Mesenchymal stem cell (in vitro differentiated cells and primary cell): ENCODE results near the gene ZFAND2A.
"Not testable (repeated sequence)": the region's sequence is repeated elsewhere in the genome, so short reads cannot be mapped to it uniquely, and the experiment has no call there.

Experiments used
- DNase-seq: peaks from one replicate; pipeline ENCODE4 v3.0.0-alpha.2; 2013
- H2AFZ ChIP-seq: one replicate; pipeline ENCODE4 v1.6.1; 2013; ENCODE audit warnings: low read depth, mild to moderate bottlenecking, control low read depth, inconsistent platforms, low read length, moderate library complexity
- H2AK5ac ChIP-seq: 2 replicates; pipeline ENCODE4 v1.6.1; 2013; ENCODE audit warnings: low read length, moderate library complexity, mild to moderate bottlenecking, inconsistent platforms; ENCODE audit not compliant: severe bottlenecking
- H2BK120ac ChIP-seq: one replicate; pipeline ENCODE4 v1.6.1; 2013; ENCODE audit warnings: low read depth, mild to moderate bottlenecking, inconsistent platforms, low read length, moderate library complexity
- H2BK12ac ChIP-seq, 2 experiments: one replicate each; pipeline ENCODE4 v1.6.1; 2013; ENCODE audit warnings: inconsistent platforms in 2 of 2, low read length in 2 of 2, mild to moderate bottlenecking in 2 of 2, moderate library complexity in 2 of 2, control low read depth in 1 of 2
- H2BK15ac ChIP-seq: one replicate; pipeline ENCODE4 v1.6.1; 2013; ENCODE audit warnings: mild to moderate bottlenecking, low read depth, inconsistent platforms; ENCODE audit not compliant: poor library complexity, severe bottlenecking
- H2BK5ac ChIP-seq: 2 replicates; pipeline ENCODE4 v1.6.1; 2013; ENCODE audit warnings: low read depth, mild to moderate bottlenecking, low read length, control low read depth, inconsistent platforms; ENCODE audit not compliant: poor library complexity, severe bottlenecking
- H3K14ac ChIP-seq, 2 experiments: one replicate each; pipeline ENCODE4 v1.6.1; 2013; ENCODE audit warnings: inconsistent platforms in 2 of 2, low read length in 2 of 2, control low read depth in 1 of 2, mild to moderate bottlenecking in 1 of 2, moderate library complexity in 1 of 2
- H3K18ac ChIP-seq, 2 experiments: one replicate each; pipeline ENCODE4 v1.6.1; 2013; ENCODE audit warnings: inconsistent platforms in 2 of 2, low read length in 2 of 2, control low read depth in 1 of 2, low read depth in 1 of 2, mild to moderate bottlenecking in 1 of 2
- H3K23ac ChIP-seq, 2 experiments: one replicate each; pipeline ENCODE4 v1.6.1; 2013; ENCODE audit warnings: inconsistent platforms in 2 of 2, low read length in 2 of 2, mild to moderate bottlenecking in 2 of 2, moderate library complexity in 2 of 2, control low read depth in 1 of 2
- H3K27ac ChIP-seq: 2 replicates; pipeline ENCODE4 v1.5.1; 2013; ENCODE audit warnings: mild to moderate bottlenecking, moderate library complexity, low read length, control low read depth, inconsistent platforms; ENCODE audit not compliant: poor library complexity, severe bottlenecking
- H3K27me3 ChIP-seq, 2 experiments: 2 replicates each; pipeline versions ENCODE4 v1.6.1 to v1.7.0; 2013; ENCODE audit warnings: low read length in 2 of 2, mild to moderate bottlenecking in 2 of 2, moderate library complexity in 2 of 2, control low read depth in 1 of 2, inconsistent platforms in 1 of 2; ENCODE audit not compliant: control insufficient read depth in 1 of 2, insufficient read depth in 1 of 2
- H3K36me3 ChIP-seq, 2 experiments: 2 replicates each; pipeline versions ENCODE4 v1.6.1 to v1.7.0; 2013; ENCODE audit warnings: low read length in 2 of 2, control low read depth in 1 of 2, inconsistent platforms in 1 of 2, low read depth in 1 of 2, mild to moderate bottlenecking in 1 of 2; ENCODE audit not compliant: insufficient read depth in 2 of 2, control insufficient read depth in 1 of 2
- H3K4ac ChIP-seq, 2 experiments: one replicate each; pipeline ENCODE4 v1.6.1; 2013; ENCODE audit warnings: inconsistent platforms in 2 of 2, low read length in 2 of 2, mild to moderate bottlenecking in 2 of 2, moderate library complexity in 2 of 2, control low read depth in 1 of 2, low read depth in 1 of 2
- H3K4me1 ChIP-seq: 2 replicates; pipeline ENCODE4 v1.6.1; 2013; ENCODE audit warnings: low read depth, low read length, control low read depth; ENCODE audit not compliant: control insufficient read depth, insufficient read depth
- H3K4me2 ChIP-seq: 2 replicates; pipeline ENCODE4 v1.6.1; 2013; ENCODE audit warnings: low read length, mild to moderate bottlenecking, inconsistent platforms; ENCODE audit not compliant: poor library complexity, severe bottlenecking
- H3K4me3 ChIP-seq, 2 experiments: 2 replicates each; pipeline versions ENCODE4 v1.5.1 to v1.7.0; 2013; ENCODE audit warnings: low read length in 2 of 2, mild to moderate bottlenecking in 2 of 2, control low read depth in 1 of 2, low read depth in 1 of 2; ENCODE audit not compliant: insufficient read depth in 1 of 2
- H3K79me1 ChIP-seq: replicated peaks from 2 replicates; pipeline ENCODE4 v1.6.1; 2013; ENCODE audit warnings: mild to moderate bottlenecking, control low read depth, low read length, inconsistent platforms; ENCODE audit not compliant: poor library complexity, severe bottlenecking
- H3K9ac ChIP-seq: 2 replicates; pipeline ENCODE4 v1.7.0; 2013; ENCODE audit warnings: mild to moderate bottlenecking, low read length, moderate library complexity
- H3K9me3 ChIP-seq: 2 replicates; pipeline ENCODE4 v1.7.0; 2013; ENCODE audit warnings: mild to moderate bottlenecking, low read length; ENCODE audit not compliant: control insufficient read depth
- H4K8ac ChIP-seq: one replicate; pipeline ENCODE4 v1.6.1; 2013; ENCODE audit warnings: inconsistent platforms, mild to moderate bottlenecking, low read length, moderate library complexity
- H4K91ac ChIP-seq: one replicate; pipeline ENCODE4 v1.6.1; 2013; ENCODE audit warnings: mild to moderate bottlenecking, low read length, inconsistent platforms
- WGBS: methylation state at CpG from one replicate; pipeline ENCODE4 v1.1.7; 2013; ENCODE audit warnings: mixed read lengths; 5-methylcytosine and 5-hydroxymethylcytosine counted together

ZFAND2A gene

GRCh38 chr7:1120791-1121190 is 39.2 kb downstream of the ZFAND2A start:
- no peaks in the 10 kb centered on the region for H3K9me3 ChIP-seq
- WGBS = 95% methylated on average over 21 of the region's 22 CpGs
- peaks cover 40% of the 10 kb centered on the region for H3K79me1 ChIP-seq
- H3K14ac ChIP-seq = no peak overlapping the region
- H3K4ac ChIP-seq = no peak overlapping the region
- no peak overlapping the region for H3K23ac ChIP-seq
- H2AFZ ChIP-seq = no peak overlapping the region
- H3K27ac ChIP-seq = no peak overlapping the region
- no peak overlapping the region for H2BK12ac ChIP-seq
- no peak overlapping the region for H4K91ac ChIP-seq
- no peak overlapping the region for H2BK120ac ChIP-seq
- no peak overlapping the region for H2BK15ac ChIP-seq
- no peak overlapping the region for H2AK5ac ChIP-seq
- no peak for DNase-seq
- H2BK5ac ChIP-seq = no peak overlapping the region
- H3K18ac ChIP-seq = no peak overlapping the region
- H3K4me1 ChIP-seq = peaks cover 37% of the 10 kb centered on the region
- H3K36me3 ChIP-seq = peaks cover 2 to 39% of the 10 kb centered on the region in 2 experiments
- H3K4me3 ChIP-seq = no peak overlapping the region
- no peak overlapping the region for H3K9ac ChIP-seq
- H3K27me3 ChIP-seq = no peaks in the 10 kb centered on the region
- H4K8ac ChIP-seq = no peak overlapping the region
- no peak overlapping the region for H3K4me2 ChIP-seq

GRCh38 chr7:1119201-1119600 is 40.8 kb downstream of the ZFAND2A start:
- Histone ChIP-seq H3K23ac (no peak overlapping the region), H3K27me3 (no peaks in the 10 kb centered on the region), H3K4me1 (peaks cover 30% of the 10 kb centered on the region), H3K14ac (no peak overlapping the region), H2AK5ac (no peak overlapping the region), H2AFZ (no peak overlapping the region), H3K18ac (no peak overlapping the region), H2BK12ac (no peak overlapping the region), H2BK5ac (no peak overlapping the region), H4K8ac (no peak overlapping the region), H2BK15ac (no peak overlapping the region), H2BK120ac (no peak overlapping the region), H4K91ac (no peak overlapping the region), H3K4me3 (no peak overlapping the region), H3K27ac (no peak overlapping the region), H3K4ac (no peak overlapping the region), H3K79me1 (peaks cover 43% of the 10 kb centered on the region), H3K9me3 (no peaks in the 10 kb centered on the region), H3K9ac (no peak overlapping the region), H3K4me2 (no peak overlapping the region), H3K36me3 (peaks cover 0 to 37% of the 10 kb centered on the region in 2 experiments)
- 91% methylated on average over 5 of the region's 5 CpGs for WGBS
- no peak for DNase-seq

- Histone ChIP-seq H2BK120ac (no peak overlapping the region), H3K18ac (no peak overlapping the region)
- 95% methylated on average over 38 of the region's 38 CpGs for WGBS
Observed at GRCh38 chr7:1117321-1117928, 42.6 kb downstream of the ZFAND2A start.

GRCh38 chr7:1116383-1117008 is 43.5 kb downstream of the ZFAND2A start:
- H3K36me3 ChIP-seq = peaks cover 0 to 37% of the 10 kb centered on the region in 2 experiments
- not testable (repeated sequence) for H3K27me3 ChIP-seq, H3K9ac ChIP-seq, H3K4me1 ChIP-seq, H4K8ac ChIP-seq, H3K9me3 ChIP-seq, H2BK12ac ChIP-seq, DNase-seq, H2BK120ac ChIP-seq, H2BK5ac ChIP-seq, H3K4me3 ChIP-seq, H2AK5ac ChIP-seq, H2AFZ ChIP-seq, H3K27ac ChIP-seq, H3K4me2 ChIP-seq, H3K4ac ChIP-seq, H3K23ac ChIP-seq, H3K14ac ChIP-seq, H3K18ac ChIP-seq, H2BK15ac ChIP-seq, H4K91ac ChIP-seq
- H3K79me1 ChIP-seq = peaks cover 43% of the 10 kb centered on the region
- WGBS = 96% methylated on average over 38 of the region's 49 CpGs

More at GRCh38 chr7:1117321-1117928, 42.6 kb downstream of the ZFAND2A start:
- no peak overlapping the region for H3K23ac ChIP-seq
- H3K27ac ChIP-seq = no peak overlapping the region
- peak overlapping the region; percentile 21 for H4K8ac ChIP-seq
- H3K4me1 ChIP-seq = peaks cover 16% of the 10 kb centered on the region
- H3K4me2 ChIP-seq = no peak overlapping the region
- H2BK5ac ChIP-seq = no peak overlapping the region
- no peak overlapping the region for H2AK5ac ChIP-seq
- peaks cover 46% of the 10 kb centered on the region for H3K79me1 ChIP-seq
- H3K14ac ChIP-seq = no peak overlapping the region
- H2BK15ac ChIP-seq = no peak overlapping the region
- no peaks in the 10 kb centered on the region for H3K9me3 ChIP-seq
- H3K4ac ChIP-seq = no peak overlapping the region
- H3K9ac ChIP-seq = no peak overlapping the region
- DNase-seq = no peak
- no peak overlapping the region for H4K91ac ChIP-seq
- H2BK12ac ChIP-seq = no peak overlapping the region
- no peaks in the 10 kb centered on the region for H3K27me3 ChIP-seq
- H3K36me3 ChIP-seq = peaks cover 0 to 43% of the 10 kb centered on the region in 2 experiments
- H3K4me3 ChIP-seq = no peak overlapping the region
- H2AFZ ChIP-seq = no peak overlapping the region
